DMS153 (cell line): ENCODE results near the gene NBEAL2.
A peak's percentile ranks its signal among the peaks of the same experiment; 100 is the strongest.
"Not testable (repeated sequence)": the region's sequence is repeated elsewhere in the genome, so short reads cannot be mapped to it uniquely, and the experiment has no call there.

ENCODE experiments used
- DNase-seq: peaks from one replicate; lab custom pipeline; 2025; lab: John Stamatoyannopoulos, UW

The NBEAL2 gene

GRCh38 chr3:47012342-47013230, 33.1 kb downstream of the NBEAL2 start:
- no peak for DNase-seq

- no peak for DNase-seq
Observed at GRCh38 chr3:47013231-47013630, 33.8 kb downstream of the NBEAL2 start.

- no peak for DNase-seq
Observed at GRCh38 chr3:47014036-47014435, 34.6 kb downstream of the NBEAL2 start.

GRCh38 chr3:47015151-47015550, 35.7 kb downstream of the NBEAL2 start:
- no peak for DNase-seq

GRCh38 chr3:47016086-47016933, 36.8 kb downstream of the NBEAL2 start:
- DNase-seq: no peak

GRCh38 chr3:47016934-47017435, 37.5 kb downstream of the NBEAL2 start:
- no peak for DNase-seq

GRCh38 chr3:47017504-47018268, 38.2 kb downstream of the NBEAL2 start:
- no peak for DNase-seq

GRCh38 chr3:47018269-47018611, 38.8 kb downstream of the NBEAL2 start:
- no peak for DNase-seq

- DNase-seq: no peak
Observed at GRCh38 chr3:47019201-47019600, 39.7 kb downstream of the NBEAL2 start.

GRCh38 chr3:47020311-47020710, 40.8 kb downstream of the NBEAL2 start:
- no peak for DNase-seq

GRCh38 chr3:47022641-47023071, 43.2 kb downstream of the NBEAL2 start:
- peak; percentile 31 for DNase-seq

- DNase-seq: no peak
Observed at GRCh38 chr3:47024932-47025331, 45.5 kb downstream of the NBEAL2 start.

- not testable (repeated sequence) for DNase-seq
Observed at GRCh38 chr3:47026432-47026831, 47.0 kb downstream of the NBEAL2 start.

- no peak for DNase-seq
Observed at GRCh38 chr3:47028146-47028545, 48.7 kb downstream of the NBEAL2 start.

GRCh38 chr3:47028667-47029066, 49.2 kb downstream of the NBEAL2 start:
- DNase-seq: no peak

- DNase-seq: not testable (repeated sequence)
Observed at GRCh38 chr3:47031041-47031440, 51.6 kb downstream of the NBEAL2 start.

- no peak for DNase-seq
Observed at GRCh38 chr3:47034868-47035489, 55.5 kb downstream of the NBEAL2 start.

- no peak for DNase-seq
Observed at GRCh38 chr3:47035645-47036044, 56.2 kb downstream of the NBEAL2 start.

GRCh38 chr3:47036145-47036544, 56.7 kb downstream of the NBEAL2 start:
- no peak for DNase-seq

- not testable (repeated sequence) for DNase-seq
Observed at GRCh38 chr3:47037302-47037701, 57.8 kb downstream of the NBEAL2 start.

- DNase-seq: no peak
Observed at GRCh38 chr3:47041114-47041513, 61.6 kb downstream of the NBEAL2 start.
